Measurements from ENCODE around the gene CCNJL.

CCNJL gene

GRCh38 chr5:160330212-160330611, 17.8 kb upstream of the CCNJL start:
- no peak for DNase-seq (ENCODE audit: low read depth)

GRCh38 chr5:160327818-160328217, 15.5 kb upstream of the CCNJL start:
- DNase-seq (ENCODE audit: low read depth) = no peak

GRCh38 chr5:160326981-160327380, 14.6 kb upstream of the CCNJL start:
- no peak for DNase-seq (ENCODE audit: low read depth)

GRCh38 chr5:160325716-160326115, 13.4 kb upstream of the CCNJL start:
- no peak for DNase-seq (ENCODE audit: low read depth)

- DNase-seq (ENCODE audit: low read depth) = no peak
Observed at GRCh38 chr5:160324886-160325285, 12.5 kb upstream of the CCNJL start.

GRCh38 chr5:160318409-160318808, 6.0 kb upstream of the CCNJL start:
- DNase-seq (ENCODE audit: low read depth) = no peak

GRCh38 chr5:160317434-160317833, 5.1 kb upstream of the CCNJL start:
- no peak for DNase-seq (ENCODE audit: low read depth)

- no peak for DNase-seq (ENCODE audit: low read depth)
Observed at GRCh38 chr5:160315968-160316367, 3.6 kb upstream of the CCNJL start.

- no peak for DNase-seq (ENCODE audit: low read depth)
Observed at GRCh38 chr5:160312960-160313727, 780 bp upstream of the CCNJL start.

GRCh38 chr5:160311491-160312133, 752 bp downstream of the CCNJL start:
- no peak for DNase-seq (ENCODE audit: low read depth)

- DNase-seq (ENCODE audit: low read depth) = no peak
Observed at GRCh38 chr5:160310552-160311295, 1.6 kb downstream of the CCNJL start.

- DNase-seq (ENCODE audit: low read depth) = no peak
Observed at GRCh38 chr5:160310140-160310539, 2.2 kb downstream of the CCNJL start.

- DNase-seq (ENCODE audit: low read depth) = no peak
Observed at GRCh38 chr5:160306696-160307095, 5.7 kb downstream of the CCNJL start.

- DNase-seq (ENCODE audit: low read depth) = no peak
Observed at GRCh38 chr5:160305319-160305718, 7.0 kb downstream of the CCNJL start.

- DNase-seq (ENCODE audit: low read depth) = no peak
Observed at GRCh38 chr5:160303690-160304089, 8.7 kb downstream of the CCNJL start.

GRCh38 chr5:160298189-160298588, 14.2 kb downstream of the CCNJL start:
- DNase-seq (ENCODE audit: low read depth) = no peak

GRCh38 chr5:160297776-160298175, 14.6 kb downstream of the CCNJL start:
- no peak for DNase-seq (ENCODE audit: low read depth)

GRCh38 chr5:160297004-160297403, 15.4 kb downstream of the CCNJL start:
- DNase-seq (ENCODE audit: low read depth) = no peak

GRCh38 chr5:160296496-160296895, 15.9 kb downstream of the CCNJL start:
- no peak for DNase-seq (ENCODE audit: low read depth)

- DNase-seq (ENCODE audit: low read depth) = no peak
Observed at GRCh38 chr5:160293901-160294561, 18.3 kb downstream of the CCNJL start.

GRCh38 chr5:160293386-160293785, 19.0 kb downstream of the CCNJL start:
- no peak for DNase-seq (ENCODE audit: low read depth)

GRCh38 chr5:160291467-160291866, 20.9 kb downstream of the CCNJL start:
- DNase-seq (ENCODE audit: low read depth) = no peak

GRCh38 chr5:160290751-160291150, 21.6 kb downstream of the CCNJL start:
- no peak for DNase-seq (ENCODE audit: low read depth)

Measured in HS-27A (cell line).